ENCODE measurements around the gene MBTPS1. TPM values are rescaled to one million over a fixed set of nuclear protein-coding genes. Genes with fewer than 3 reads are reported as not detected.

Gene MBTPS1
- total RNA-seq, 2 donors from 2014 or later: 69.6 to 80.7 TPM

DNA sequence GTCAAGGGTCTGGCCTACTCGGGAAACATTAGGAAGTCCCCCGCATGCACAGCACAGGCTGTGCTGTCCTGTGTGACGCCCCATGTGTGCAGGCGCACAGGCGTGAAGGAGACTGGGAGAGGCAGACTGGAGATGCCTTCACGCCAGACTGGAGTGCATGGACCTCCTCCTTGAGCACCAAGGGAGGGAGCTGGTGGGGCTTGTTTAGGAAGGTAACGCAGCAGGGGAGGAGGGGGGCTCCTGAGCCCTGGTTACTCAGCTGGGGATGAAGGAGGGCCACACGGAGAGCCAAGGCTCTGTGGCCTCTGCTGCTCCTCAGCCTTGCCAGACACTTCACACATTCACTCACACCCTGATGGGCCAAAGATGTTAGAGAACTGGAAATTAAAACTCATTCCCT, 20.5 kb upstream of the MBTPS1 start:
- Histone ChIP-seq H3K4me1 (no peaks in the 10 kb centered on the region), H3K9me3 (no peaks in the 10 kb centered on the region), H3K27ac (no peak overlapping the region), H3K27me3 (no peaks in the 10 kb centered on the region), H3K36me3 (no peaks in the 10 kb centered on the region), H3K4me3 (no peak overlapping the region), H3K9ac (ENCODE audit: low read depth in 2 of 2, low read length in 2 of 2) (no peak overlapping the region)
- DNase-seq: no peak
- intact Hi-C loops (cut with DNase I): no loop called here
- TF ChIP-seq, protein P1, sequence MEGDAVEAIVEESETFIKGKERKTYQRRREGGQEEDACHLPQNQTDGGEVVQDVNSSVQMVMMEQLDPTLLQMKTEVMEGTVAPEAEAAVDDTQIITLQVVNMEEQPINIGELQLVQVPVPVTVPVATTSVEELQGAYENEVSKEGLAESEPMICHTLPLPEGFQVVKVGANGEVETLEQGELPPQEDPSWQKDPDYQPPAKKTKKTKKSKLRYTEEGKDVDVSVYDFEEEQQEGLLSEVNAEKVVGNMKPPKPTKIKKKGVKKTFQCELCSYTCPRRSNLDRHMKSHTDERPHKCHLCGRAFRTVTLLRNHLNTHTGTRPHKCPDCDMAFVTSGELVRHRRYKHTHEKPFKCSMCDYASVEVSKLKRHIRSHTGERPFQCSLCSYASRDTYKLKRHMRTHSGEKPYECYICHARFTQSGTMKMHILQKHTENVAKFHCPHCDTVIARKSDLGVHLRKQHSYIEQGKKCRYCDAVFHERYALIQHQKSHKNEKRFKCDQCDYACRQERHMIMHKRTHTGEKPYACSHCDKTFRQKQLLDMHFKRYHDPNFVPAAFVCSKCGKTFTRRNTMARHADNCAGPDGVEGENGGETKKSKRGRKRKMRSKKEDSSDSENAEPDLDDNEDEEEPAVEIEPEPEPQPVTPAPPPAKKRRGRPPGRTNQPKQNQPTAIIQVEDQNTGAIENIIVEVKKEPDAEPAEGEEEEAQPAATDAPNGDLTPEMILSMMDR (IDR thresholded peaks at IDR 0.05): no peak

DNA sequence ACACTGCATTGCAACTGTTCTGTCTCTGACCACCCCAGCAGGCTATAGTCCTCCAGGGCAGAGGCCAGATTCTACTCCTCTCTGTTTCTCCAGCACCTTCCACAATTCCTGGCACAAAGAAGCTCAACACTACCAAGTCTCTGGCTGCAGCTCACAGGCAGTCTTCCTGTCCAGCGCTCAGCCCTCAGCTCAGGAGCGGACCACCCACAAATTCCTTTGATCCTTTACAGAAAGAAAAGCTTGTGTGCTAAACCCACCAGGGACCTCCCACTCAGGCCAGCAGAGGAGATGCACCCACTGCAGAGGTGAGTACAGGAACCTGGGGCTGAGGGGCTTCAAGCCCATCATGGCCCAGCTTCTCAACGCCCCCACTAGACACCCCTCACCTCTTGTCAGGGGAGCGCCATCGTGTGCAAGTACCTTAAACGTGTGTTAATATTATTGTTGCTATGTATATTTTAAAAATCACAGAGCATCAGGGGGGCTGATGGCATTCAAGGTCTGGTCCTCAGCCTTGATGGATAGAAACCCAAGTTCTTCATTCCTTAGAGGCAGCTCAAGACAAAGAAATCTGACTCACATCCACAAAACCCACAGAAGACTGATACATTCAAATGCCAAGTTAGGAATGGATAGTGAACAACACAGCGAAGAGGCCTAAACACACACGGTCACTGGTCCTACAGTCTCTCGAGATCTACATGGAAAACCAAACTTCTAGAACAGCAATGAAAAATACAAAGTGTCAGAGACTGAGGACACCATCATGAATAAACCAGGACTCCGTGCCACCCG, 19.8 kb upstream of the MBTPS1 start:
- Histone ChIP-seq H3K9ac (ENCODE audit: low read depth in 2 of 2, low read length in 2 of 2) (no peak overlapping the region), H3K9me3 (no peaks in the 10 kb centered on the region), H3K27ac (no peak overlapping the region), H3K36me3 (no peaks in the 10 kb centered on the region), H3K4me3 (no peak overlapping the region), H3K27me3 (no peaks in the 10 kb centered on the region), H3K4me1 (no peaks in the 10 kb centered on the region)
- no peak for DNase-seq
- TF ChIP-seq, protein P1 (IDR thresholded peaks at IDR 0.05): no peak
- intact Hi-C loops (cut with DNase I): no loop called here

DNA sequence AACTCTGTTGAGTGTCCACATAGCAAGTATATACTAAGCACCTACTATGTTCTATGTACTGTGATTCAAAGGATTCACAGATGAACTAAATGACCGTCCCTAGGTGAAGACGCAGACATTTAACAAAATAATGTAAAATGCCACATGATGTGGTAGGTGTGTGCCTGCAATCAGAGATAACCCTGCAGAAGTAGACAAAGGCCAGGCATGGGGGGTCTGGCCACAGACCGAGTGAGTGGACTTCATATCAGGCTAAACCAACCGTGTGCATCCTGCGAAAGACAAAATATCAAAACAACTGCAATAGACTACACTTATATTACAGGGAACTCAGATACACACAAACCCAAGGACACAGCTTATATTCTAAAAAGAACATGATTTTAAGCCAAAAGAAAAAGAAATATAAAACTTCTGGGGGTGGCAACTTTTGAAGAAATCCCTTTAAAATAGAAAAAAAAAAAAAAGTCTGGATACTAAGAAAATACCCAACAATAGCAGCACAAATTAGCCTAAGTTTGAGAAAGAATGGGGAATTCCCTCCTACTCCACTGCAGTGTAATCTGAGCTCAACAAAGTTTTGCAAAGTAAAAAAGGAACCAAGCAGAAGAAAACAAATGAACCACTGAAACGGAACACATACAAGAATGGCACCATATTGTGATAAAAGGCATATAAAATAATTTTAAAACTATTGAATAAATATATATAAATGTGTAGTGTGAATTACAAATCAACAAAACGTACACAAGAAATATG, 16.0 kb upstream of the MBTPS1 start:
- Histone ChIP-seq H3K9me3 (no peaks in the 10 kb centered on the region), H3K4me1 (no peaks in the 10 kb centered on the region), H3K4me3 (no peak overlapping the region), H3K27ac (no peak overlapping the region), H3K9ac (ENCODE audit: low read depth in 2 of 2, low read length in 2 of 2) (no peak overlapping the region), H3K36me3 (no peaks in the 10 kb centered on the region), H3K27me3 (no peaks in the 10 kb centered on the region)
- DNase-seq: no peak
- intact Hi-C loops (cut with DNase I): no loop called here
- TF ChIP-seq, protein P1 (IDR thresholded peaks at IDR 0.05): no peak

DNA sequence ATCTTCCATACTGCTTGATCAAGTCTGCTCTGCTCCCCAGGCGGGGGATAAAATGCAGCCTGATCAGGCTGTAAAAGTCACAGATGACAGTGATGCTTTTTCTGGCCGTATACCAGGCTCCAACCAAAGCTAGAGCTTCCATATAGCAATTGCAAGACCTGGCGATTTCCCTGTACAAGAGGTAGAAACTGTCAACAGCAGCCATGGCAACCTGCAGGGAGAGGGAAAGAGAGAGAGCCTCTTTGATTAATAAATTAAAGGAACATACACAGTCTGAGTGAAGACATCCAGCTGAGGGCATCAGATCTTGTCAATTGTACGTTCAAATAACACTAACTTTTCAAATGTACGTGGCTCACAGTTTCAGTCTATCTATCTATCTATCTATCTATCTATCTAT, 14.4 kb upstream of the MBTPS1 start:
- Histone ChIP-seq H3K9ac (ENCODE audit: low read depth in 2 of 2, low read length in 2 of 2) (no peak overlapping the region), H3K27ac (no peak overlapping the region), H3K9me3 (no peaks in the 10 kb centered on the region), H3K4me3 (no peak overlapping the region), H3K36me3 (no peaks in the 10 kb centered on the region), H3K4me1 (no peaks in the 10 kb centered on the region), H3K27me3 (no peaks in the 10 kb centered on the region)
- no peak for DNase-seq
- intact Hi-C loops (cut with DNase I): no loop called here
- TF ChIP-seq, protein P1 (IDR thresholded peaks at IDR 0.05): no peak

DNA sequence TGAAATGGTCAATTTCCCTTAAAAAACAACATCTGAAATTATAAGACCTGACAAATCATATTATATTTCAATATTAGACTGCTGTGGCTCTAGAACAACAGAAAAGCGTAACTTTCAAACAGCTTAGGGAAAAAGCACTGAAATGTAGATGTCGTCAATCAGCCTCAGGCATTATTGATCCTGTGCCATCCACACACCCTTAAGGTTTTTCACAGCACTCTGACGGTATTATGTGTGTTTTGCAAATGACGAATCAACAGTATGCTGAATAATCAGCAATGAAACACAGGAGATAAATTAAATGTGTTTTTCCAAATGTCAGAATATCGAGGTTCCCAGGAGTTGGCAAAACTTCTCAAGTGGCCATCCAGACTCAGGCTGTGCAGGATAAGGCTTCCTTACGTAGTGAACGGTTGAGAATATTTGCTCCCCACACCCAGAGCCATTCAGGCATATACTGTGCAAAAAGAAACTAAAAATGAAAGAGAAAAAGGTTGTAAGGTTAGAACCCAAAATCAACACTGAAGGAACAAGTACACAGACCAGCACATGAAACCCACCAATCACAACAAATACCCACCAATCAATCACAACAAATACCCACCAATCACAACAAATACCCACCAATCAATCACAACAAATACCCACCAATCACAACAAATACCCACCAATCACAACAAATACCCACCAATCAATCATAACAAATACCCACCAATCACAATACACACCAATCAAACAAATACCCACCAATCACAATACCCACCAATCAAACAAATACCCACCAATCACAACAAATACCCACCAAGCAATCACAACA, 7.7 kb upstream of the MBTPS1 start:
- Histone ChIP-seq H3K36me3 (no peaks in the 10 kb centered on the region), H3K4me1 (no peaks in the 10 kb centered on the region), H3K9ac (ENCODE audit: low read depth in 2 of 2, low read length in 2 of 2) (no peak overlapping the region), H3K27ac (no peak overlapping the region), H3K27me3 (no peaks in the 10 kb centered on the region), H3K9me3 (no peaks in the 10 kb centered on the region), H3K4me3 (no peak overlapping the region)
- DNase-seq: no peak
- TF ChIP-seq, protein P1 (IDR thresholded peaks at IDR 0.05): no peak
- intact Hi-C loops (cut with DNase I): no loop called here

Measured in colonic mucosa (tissue), 4 donors.